ENCODE measurements around the gene GSTCD.
"Not testable (repeated sequence)": the region's sequence is repeated elsewhere in the genome, so short reads cannot be mapped to it uniquely, and the experiment has no call there.

GSTCD gene, protein sequence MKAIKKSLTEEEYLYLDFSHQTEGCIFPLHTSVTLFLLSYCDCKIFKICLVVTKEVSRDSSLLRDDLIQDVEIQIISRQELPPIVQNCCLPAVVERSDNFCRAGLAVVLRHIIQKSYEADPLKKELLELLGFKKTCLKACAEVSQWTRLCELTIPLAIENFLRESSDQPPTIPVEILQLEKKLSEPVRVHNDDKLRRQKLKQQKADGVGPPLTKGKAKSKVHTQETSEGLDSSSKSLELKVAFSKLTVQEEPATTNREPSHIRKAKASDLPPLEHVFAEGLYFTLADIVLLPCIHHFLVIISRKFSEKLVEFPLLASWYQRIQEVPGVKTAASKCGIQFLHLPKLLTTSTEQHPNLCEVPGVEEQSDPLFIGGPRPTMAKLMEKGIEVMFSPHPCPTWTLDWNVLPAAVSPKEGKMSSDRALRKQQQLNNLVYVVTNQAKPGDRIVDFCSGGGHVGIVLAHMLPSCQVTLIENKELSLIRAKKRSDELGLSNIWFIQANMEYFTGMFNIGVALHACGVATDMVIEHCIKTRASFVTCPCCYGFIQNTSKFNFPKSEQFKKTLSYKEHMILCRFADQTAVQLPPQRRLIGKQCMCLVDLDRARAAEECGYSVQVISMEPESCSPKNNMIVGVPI

DNA sequence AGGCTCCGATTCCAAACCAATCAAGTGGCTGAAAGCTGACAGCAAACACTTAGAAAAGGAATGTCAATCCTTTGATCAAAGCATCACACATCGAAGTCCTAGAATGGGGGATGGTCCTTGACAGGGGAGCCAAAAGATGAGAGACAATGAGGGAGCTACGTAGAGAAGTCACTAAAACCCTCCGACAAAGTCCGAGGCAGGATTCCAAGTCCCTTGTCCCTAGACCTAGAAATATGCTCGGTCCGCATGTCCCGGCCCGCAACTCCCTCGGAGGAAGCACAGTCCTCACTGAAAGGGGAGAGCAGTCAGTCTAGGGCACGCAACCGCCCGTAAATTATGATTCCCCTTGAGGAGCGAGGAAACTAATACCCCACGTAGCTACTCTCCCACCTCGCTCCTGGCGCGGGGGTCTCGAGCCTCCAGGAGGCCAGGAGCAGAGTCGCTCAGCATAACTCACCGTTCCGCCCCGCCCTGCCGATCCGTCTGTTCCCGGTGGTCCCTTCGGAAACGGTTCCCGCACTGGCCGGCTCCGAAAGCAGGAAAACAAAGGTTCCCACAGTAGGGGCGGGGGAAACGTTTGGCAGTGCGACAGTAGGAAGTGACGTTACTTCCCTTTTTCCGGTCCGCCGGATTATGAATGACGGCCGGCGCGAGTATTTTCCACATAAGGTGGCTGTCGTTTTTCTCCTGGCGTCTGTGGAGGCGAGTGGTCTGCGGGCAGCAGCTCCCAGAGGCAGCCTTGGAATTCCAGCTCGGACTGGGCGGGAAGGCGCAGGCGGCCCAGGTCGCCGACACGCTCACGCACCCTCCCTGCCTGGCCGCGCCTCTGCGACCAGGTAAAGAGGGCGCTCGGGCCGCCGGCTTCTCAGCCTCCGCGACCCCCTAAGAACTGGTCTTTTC, at the start of gene GSTCD, which contains the start of gene INTS12:
GSTCD (plus strand) TSS at position 604 of the 900 bp plus-strand sequence. CDS start 8,830 bp downstream, outside the sequence.
INTS12 (minus strand) TSS at position 509 of the 900 bp plus-strand sequence. CDS start 8,684 bp downstream, outside the sequence.
- peak; percentile 90 to 93 for DNase-seq

DNA sequence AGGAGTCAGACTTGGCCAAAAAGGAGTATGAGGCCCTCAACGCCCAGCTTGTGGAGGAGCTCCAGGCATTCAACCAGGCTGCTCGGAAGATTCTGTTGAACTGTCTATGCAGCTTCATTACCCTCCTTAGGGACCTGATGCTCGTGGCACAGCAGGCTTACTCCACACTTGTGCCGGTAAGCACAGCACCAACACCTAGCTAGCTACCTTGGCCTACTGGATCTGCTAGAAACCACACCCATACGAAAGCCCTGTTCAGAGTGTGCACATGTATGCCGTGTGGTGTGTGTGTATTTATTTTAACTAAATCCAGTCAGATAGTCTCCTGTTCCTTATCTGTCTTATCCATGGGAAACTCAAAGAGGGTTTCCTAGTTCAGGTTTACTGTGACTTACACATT, 49.4 kb upstream of the GSTCD start:
- DNase-seq, result no peak

DNA sequence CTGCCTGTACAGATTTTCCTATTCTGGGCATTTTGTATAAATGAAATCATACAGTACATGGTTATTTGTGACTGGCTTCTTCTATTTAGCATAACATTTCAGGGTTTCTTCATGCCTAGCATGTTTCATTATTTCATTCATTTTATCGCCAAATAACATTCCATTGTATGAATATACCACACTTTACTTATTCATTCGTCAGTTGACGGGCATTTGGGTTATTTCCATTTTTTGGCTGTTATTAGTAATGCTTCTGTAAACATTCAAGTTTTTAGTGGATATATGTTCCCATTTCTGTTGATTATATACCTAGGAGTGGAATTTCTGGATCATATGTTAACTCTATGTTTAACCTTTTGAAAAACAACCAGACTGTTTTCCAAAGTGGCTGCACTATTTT, 47.6 kb upstream of the GSTCD start:
- no peak for DNase-seq

DNA sequence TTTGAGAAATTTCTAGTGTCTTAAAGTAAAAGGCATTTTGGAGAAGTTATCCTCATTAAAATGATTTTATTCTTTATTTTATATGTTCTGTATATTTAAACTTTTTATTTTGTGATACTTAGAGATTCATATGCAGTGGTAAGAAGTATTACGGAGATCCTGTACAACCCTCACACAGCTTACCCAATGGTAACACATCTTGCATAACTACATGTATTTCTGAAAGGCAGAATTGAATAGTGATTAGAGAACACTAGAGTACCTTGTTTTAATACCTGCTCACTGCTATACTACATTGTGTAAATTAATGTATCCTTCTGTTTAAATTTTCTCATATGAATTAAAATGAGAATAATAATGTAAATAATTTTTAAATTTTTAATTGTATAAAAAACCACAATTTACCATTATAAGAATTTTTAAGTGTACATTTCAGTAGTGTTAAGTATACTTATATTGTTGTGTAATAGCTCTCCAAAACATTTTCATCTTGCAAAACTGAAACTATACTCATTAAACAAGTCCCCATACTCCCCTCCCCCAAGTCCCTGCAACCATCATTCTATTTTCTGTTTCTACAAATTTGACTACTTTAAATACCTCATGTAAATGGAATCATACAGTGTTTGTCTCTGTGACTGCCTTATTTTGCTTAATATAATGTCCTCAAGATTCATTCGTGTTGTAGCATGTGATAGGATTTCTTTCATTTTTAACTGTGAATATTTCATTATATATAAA, 45.5 kb upstream of the GSTCD start:
- DNase-seq, result no peak

DNA sequence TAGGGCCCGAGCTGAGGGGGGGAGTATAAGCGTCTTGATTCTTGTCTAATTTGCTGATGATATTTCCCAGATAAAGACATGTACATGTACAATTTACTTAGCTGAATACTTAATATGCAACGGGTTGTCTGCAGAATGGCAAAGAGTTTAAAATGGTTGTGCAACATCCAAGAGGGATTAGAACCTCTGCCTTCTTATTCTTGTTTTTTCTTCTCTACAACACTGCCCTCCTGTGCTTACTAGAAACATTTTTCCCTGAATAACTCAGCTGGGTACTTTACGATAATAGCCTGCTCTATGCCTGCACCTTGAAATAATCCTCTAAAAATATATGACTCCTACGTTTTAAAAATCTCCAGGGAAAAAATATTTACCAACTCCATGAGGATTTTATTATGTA, 41.9 kb upstream of the GSTCD start:
- no peak for DNase-seq

DNA sequence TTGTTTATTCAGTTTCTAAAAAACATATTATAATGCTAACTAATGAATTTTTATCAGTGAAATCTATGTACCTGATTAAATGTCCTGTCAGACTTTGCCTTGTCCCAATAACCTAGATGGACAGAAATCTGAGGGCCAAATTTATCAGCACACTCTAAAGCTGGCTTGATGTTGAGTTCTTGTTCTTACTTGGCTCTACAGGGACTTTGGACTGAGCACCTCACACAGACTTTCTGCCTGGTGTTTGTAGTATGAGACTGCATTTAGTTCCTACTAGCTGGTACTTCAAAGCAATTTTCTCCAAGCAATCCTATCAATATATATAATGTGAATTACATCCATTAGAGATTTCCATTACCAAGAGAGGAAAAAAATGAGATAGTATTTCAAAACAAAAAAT, 37.9 kb upstream of the GSTCD start:
- DNase-seq, result no peak

DNA sequence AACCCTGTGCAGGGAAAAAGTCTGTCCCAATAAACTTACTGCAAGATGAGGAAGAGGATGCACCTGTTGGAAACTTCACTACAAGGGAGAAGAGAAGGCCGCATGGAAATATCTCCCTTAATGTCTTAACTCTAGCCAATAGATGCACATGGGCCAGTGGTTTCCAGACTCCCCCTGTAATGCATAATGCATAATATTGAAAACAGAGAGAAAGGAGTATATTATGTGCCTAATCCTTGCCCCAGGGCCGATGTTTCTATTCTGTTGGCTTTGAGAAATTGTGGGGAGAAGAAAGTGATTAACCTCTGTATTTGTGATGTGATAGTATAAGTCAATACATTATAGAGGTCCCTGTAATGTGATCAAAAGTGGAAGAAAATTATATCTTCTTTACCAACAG, 37.3 kb upstream of the GSTCD start:
- DNase-seq, result no peak

DNA sequence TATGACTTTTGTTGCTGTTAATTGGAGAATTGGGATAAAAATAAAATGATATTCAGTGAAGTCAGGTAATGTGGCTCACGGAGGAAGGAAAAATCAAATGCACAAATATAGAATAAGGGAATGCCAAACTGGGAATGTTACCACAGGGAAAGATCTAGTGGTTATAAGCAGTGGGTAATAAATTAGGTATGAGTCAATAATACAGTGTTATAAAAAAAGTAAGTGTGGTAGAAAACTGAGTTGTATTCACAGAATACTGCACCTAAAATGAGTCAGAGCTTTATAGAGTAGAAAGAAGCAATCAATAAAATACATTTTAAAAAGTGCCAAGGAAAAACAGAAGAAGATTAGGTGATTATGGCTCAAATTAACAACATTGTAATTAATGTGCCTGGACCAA, 34.6 kb upstream of the GSTCD start:
- DNase-seq, result no peak

DNA sequence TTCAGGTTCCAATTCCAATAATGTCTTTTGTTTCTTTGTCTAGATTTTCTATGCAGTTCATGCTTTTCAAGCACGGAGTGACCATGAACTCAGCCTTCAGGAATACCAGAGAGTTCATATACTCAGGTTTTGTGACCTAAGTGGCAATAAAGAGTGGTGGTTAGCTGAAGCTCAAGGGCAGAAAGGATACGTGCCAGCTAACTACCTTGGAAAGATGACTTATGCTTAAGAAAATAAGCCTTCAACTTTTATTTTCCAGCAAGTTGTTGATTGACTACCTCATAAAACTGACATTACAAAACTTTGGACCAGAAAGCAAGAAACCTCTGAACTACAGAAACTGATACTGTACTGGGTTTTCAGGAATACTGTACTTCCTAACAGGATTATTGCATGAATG, 30.9 kb upstream of the GSTCD start:
- no peak for DNase-seq

DNA sequence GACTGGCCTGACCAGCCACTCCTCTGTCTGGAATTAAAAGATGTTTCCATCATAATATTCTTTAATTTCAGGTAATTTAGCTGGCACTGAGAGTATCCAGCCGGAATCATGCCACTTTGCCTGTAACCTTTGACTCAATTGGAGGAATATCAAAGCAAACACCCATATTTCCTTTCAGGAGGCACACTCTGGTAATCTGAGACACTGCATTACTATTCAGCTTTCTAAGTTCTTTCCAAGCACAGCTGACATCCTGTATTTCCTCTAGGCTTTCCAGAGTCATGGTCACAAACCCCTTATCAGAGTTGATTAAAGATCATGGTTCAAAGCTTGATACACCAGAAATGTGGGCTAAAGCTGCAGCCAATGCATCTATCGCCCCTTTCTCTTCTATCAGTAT, 29.4 kb upstream of the GSTCD start:
- DNase-seq, result no peak

DNA sequence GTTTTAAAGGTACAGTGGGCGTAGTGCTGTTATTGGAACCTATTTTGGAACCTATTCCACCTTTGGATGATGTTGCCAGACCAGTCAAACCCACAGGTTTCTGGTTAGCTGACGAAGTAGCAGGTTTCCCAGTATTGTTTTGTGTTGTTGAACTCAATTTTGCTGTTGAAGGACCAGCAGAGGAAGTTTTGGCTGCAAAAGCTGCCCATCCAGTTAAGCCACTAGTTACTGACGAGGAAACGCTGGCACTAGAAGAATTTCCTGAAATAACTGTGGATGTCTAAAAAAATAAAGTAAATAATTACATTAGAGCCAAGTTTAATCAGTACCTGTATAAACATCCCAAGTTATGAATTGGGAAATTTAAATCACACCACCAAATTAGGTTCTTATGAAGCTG, 25.5 kb upstream of the GSTCD start:
- DNase-seq, result no peak

DNA sequence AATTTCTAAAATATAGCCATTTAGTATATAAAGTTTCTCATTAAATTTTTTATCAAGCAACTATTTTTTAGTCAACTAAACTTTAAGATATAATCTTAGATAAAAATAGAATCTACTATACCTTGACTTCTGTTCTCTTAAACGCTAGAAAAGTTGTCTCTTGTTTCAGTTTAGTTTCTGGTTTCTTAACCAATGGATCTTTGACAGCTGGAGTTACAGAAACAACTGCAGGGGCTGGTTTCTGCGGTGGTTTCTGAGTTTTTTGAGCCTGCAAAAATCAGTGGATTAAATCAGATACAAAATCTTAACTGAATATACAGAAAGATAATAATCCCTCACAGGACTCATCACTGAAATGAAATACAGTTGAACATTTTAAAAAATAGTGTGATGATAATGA, 22.0 kb upstream of the GSTCD start:
- no peak for DNase-seq

DNA sequence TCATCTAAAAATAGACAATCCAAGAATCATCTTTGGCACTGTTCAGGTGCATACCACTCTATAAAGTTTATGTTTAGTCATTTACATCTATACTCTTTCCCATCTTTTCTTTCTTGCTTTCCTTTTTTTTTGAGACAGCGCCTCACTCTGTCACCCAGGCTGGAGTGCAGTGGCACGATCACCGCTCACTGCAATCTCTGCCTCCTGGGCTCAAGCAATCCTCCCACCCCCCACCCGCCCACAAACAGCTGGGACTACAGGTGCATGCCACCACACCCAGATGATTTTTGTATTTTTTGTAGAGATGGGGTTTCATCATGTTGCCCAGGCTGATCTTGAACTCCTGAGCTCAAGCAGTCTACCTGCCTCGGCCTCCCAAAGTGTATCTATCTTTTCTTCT, 13.8 kb upstream of the GSTCD start:
- DNase-seq, result not testable (repeated sequence)

DNA sequence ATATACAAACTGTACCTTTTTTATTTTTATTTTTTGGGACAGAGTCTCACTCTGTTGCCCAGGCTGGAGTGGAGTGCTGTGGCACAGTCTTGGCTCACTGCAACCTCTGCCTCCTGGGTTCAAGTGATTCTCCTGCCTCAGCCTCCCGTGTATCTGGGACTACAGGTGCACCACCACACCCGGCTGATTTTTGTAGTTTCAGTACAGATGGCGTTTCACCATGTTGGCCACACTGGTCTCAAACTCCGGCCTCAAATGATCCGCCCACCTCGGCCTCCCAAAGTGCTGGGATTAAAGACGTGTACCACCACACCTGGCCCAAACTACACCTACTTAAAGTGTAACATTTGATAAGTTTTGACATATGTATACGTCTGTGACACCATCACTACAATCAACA, 12.8 kb upstream of the GSTCD start:
- DNase-seq, result not testable (repeated sequence)

DNA sequence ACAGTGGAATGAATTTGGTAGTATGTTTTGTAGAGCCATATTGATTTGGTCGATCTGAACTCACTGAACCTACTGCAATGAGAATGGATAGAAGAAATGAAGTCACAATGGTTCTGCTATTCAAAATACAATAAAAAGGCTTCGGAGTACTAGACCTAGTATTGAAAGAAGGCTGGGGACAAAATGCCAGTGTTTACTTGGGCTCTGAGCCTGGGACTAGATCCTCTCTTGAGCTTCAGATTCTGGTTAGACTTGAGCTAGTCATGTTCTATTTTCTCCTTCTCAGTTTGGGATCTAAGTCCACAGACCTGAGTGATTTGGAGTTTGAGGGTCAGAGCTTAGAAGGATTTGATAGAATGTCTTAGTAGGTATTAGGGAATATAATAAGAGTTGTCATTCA, 10.0 kb upstream of the GSTCD start:
- DNase-seq, result no peak

DNA sequence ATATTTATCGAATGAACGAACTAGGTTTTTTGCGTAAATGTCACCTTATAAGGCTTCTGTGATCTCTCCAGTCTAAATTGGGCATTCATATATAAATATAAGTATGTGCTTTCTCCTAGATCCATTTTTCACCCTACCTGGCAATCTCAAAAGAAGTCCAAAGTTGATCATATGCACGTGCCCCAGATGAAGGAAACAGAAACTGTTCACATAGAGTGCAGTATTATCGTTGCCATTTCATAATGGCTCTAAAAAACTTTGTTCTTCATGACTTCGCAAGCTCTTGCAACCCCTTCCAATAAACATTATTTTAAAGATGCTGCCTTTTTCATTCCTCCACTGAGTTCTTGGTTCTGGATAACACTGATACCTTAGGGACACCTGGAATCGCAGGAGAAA, 803 bp upstream of the GSTCD start:
- DNase-seq, result no peak

DNA sequence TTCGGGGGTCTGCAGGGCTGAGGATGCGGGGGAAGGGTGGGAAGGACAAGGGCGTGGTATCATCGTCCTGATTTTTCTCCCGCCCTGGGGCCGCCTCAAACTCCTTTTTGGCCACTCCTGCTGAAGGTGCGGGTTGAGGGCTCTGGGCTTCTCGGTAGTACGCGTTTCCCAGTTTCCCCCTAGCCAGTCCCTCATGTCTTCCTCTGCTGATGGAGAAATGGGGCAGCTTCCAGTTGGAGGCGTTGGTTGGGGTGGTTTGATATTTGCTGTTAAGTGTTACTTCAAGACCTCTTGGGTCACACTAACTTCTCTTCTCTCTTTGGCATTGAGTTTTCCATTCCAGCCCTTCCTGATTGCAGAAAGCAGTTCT, 482 bp downstream of the GSTCD start:
- DNase-seq, result no peak

DNA sequence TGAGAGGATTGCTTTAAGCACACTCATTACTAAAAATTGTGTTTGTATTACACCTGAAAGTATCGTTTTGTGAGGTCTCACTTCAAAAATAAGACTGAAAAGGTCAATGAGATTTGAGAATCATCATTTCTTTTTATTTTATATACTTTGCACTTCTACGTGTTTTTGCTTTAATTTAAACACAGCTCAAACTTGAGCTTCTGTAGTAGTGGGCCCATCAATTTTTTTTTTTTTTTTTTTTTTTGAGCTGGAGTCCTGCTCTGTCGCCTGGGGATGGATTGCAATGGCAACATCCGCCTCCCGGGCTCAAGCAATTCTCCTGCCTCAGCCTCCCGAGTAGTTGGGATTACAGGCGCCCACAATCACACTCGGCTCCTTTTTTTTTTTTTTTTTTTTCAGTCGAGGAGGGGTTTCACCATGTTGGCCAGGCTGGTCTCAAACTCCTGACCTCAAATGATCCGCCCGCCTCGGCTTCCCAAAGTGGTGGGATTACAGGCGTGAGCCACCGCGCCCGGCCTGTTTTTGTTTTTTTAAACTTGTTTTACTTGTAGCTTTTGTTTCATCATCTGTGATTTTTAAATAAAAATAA, 1.5 kb downstream of the GSTCD start:
- no peak for DNase-seq

DNA sequence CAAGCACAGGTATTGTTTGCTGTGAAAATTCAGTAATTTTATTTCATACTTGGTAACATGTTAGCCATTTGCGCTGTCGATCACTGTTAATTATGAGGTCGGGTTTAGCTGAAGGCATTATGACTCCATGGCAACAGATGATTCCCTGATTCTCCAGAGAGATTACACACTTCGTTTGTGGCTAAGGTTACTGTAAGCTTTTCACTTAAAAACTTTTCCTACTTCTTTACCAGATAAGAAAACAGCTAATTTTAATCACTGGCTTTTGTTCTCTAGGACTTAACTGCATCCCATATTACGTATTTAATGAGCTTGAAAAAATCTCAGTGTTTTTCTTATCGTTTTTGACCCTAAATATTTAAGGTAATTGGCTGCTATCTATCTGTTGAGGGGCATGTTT, 2.1 kb downstream of the GSTCD start:
- DNase-seq, result no peak

DNA sequence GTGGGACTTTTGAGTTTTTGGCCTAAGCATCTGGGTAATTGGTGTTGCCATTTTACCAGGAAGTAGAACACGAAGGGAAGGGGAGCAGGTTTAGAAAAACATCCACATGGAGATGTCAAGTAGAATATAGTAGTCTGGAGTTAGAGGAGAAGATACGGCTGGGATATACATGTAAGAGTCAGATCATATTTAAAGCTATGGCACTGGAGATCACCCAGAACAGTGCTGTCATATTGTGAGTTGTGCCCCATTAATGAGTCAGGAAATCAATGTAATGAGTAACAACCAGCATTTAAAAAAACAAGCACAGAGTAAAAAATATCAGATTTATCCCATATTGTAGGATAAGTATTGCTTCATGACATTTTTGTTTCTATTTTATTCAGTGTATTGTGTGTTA, 4.2 kb downstream of the GSTCD start:
- DNase-seq, result no peak

DNA sequence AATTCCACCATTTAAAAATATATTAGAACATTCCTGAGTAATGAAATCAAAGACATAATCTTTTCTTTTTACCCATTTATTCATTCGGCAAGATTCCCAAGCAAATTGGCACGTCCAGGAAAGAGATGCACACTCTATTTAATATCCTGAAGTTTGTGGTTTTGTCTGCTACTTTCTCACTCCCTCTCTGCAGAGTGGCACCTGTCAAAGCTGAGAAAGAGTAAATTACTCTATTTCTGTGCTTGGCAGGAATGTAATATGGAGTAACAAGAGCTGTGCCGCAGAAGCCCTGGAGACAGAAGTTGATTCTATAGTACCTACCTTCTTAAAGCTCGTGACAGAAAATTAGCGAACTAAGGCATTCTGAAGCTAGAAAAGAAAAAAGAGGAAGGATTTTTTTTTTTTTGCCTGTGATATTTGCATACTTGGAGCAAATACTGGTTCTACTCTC, 5.5 kb downstream of the GSTCD start:
- DNase-seq, result no peak

DNA sequence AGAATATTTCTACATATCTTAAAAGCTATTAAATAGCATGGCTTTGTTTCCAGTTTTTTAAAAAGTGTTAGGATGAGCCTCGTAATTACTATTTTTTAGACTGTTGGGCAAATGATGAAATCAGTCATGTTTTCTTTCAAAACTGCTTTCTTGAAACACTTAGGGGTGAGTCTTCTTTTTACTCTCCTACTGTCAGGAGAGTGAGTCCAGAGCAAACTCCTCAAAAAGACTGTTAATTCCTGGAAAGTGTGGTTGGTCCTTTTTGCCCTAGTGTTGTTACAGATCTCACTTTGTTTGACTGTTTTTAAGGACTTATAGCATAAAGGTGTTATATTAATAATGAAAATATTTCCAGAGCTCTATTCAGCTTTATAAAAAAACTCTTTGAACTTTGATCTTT, 6.3 kb downstream of the GSTCD start:
- DNase-seq, result no peak

Data from activated CD4-positive, alpha-beta T cell treated with anti-CD3 and anti-CD28 coated beads, Interleukin-2, amount 50 U/mL, for 48 hours (primary cell).